Vagina (tissue), 2 donors: Measurements from ENCODE around the gene PRRT3. TPM values are rescaled to one million over a fixed set of nuclear protein-coding genes. Genes with fewer than 3 reads are reported as not detected.

Experiments used
- DNase-seq, 2 donors: peaks; one replicate each; pipeline ENCODE4 v3.0.0-alpha.2; 2017; ENCODE audit errors: extremely low spot score in 2 of 2
- H3K27ac ChIP-seq: fragments of 200-600 bp; sonication (generic); one replicate; pipeline ENCODE4 v1.5.1; 2019
- H3K27me3 ChIP-seq: fragments of 200-600 bp; sonication (generic); one replicate; pipeline ENCODE4 v1.5.1; 2019
- H3K36me3 ChIP-seq, 2 donors: fragments of 200-600 bp; sonication (generic); one replicate each; pipeline ENCODE4 v1.5.1; 2017 to 2019
- H3K4me1 ChIP-seq: fragments of 200-600 bp; sonication (generic); one replicate; pipeline ENCODE4 v1.5.1; 2019
- H3K4me3 ChIP-seq, 2 donors: fragments of 200-600 bp; sonication (generic); 1 replicate in 1 of 2; 2 replicates in 1 of 2; pipeline ENCODE4 v1.5.1; 2016 to 2019
- H3K9me3 ChIP-seq: fragments of 200-600 bp; sonication (generic); one replicate; pipeline ENCODE4 v1.5.1; 2019
- POLR2A ChIP-seq, 2 donors: fragments of 450-650 bp; IDR thresholded peaks; one replicate each; pipeline ENCODE4 v1.6.1; 2017; ENCODE audit warnings: antibody characterized with exemption in 2 of 2, mild to moderate bottlenecking in 2 of 2, moderate library complexity in 2 of 2
- POLR2AphosphoS5 ChIP-seq, 2 donors: sonication (generic); formaldehyde crosslinking; IDR thresholded peaks; one replicate each; pipeline ENCODE4 v1.9.0; 2017; ENCODE audit warnings: antibody characterized with exemption in 2 of 2, mild to moderate bottlenecking in 2 of 2, low read depth in 1 of 2; ENCODE audit not compliant: insufficient read depth in 1 of 2
- intact Hi-C: fragments of 100-400 bp; cut with DNase I; formaldehyde crosslinking; loops from one replicate; pipeline ENCODE4 v1.15.1; 2023
- total RNA-seq: library from RNA; depleted of rRNA; stranded (reverse); fragments of >200 nt; gene quantifications from one replicate; pipeline ENCODE4 v1.2.3, GENCODE V29; 2016
- TF ChIP-seq, protein P1 (sequence below), 3 experiments: fragments of 450-650 bp in 2 of 3; fragments of 200-600 bp in 1 of 3; sonication (generic) in 1 of 3; IDR thresholded peaks; one replicate each; pipeline ENCODE4 v1.5.1; 2017 to 2019; ENCODE audit warnings: antibody characterized with exemption in 3 of 3, mild to moderate bottlenecking in 2 of 3, moderate library complexity in 2 of 3

Gene PRRT3
- total RNA-seq, 1 donor from 2014 or later: 1.7 TPM

DNA sequence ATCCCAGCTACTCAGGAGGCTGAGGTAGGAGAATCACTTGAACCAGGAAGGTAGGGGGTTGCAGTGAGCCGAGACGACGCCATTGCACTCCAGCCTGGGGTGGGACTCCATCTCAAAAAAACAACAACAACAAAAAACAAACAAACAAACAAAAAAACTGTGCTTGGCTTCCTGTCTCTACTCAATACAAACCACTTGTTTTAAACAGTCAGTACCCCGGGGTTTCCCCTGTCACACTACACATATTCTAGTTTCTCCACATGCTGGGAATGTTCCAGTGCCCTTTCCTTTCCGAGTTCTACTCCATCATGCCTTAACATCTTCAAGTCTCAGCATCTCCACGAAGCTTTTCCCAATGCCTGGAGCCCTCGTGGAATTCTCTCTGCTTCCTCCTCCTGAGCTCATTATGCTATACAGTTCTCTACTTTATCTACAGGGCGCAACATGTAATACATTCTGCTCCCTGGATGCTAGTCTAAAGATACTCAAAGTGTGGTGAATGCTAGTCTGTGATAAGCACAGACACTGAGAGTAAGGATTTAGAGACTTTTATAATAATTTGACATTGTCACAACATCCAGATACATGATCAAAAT, 26.6 kb upstream of the PRRT3 start:
- intact Hi-C loops: no loop called here
- Histone ChIP-seq H3K4me1 (peaks cover 43% of the 10 kb centered on the region), H3K4me3 (no peak overlapping the region), H3K9me3 (no peaks in the 10 kb centered on the region), H3K36me3 (peaks cover 0 to 29% of the 10 kb centered on the region in 2 donors), H3K27ac (peak overlapping the region; percentile 83), H3K27me3 (no peaks in the 10 kb centered on the region)
- TF ChIP-seq, protein P1, sequence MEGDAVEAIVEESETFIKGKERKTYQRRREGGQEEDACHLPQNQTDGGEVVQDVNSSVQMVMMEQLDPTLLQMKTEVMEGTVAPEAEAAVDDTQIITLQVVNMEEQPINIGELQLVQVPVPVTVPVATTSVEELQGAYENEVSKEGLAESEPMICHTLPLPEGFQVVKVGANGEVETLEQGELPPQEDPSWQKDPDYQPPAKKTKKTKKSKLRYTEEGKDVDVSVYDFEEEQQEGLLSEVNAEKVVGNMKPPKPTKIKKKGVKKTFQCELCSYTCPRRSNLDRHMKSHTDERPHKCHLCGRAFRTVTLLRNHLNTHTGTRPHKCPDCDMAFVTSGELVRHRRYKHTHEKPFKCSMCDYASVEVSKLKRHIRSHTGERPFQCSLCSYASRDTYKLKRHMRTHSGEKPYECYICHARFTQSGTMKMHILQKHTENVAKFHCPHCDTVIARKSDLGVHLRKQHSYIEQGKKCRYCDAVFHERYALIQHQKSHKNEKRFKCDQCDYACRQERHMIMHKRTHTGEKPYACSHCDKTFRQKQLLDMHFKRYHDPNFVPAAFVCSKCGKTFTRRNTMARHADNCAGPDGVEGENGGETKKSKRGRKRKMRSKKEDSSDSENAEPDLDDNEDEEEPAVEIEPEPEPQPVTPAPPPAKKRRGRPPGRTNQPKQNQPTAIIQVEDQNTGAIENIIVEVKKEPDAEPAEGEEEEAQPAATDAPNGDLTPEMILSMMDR (IDR thresholded peaks at IDR 0.05): no peak
- no peak for TF ChIP-seq POLR2AphosphoS5 (IDR thresholded peaks at IDR 0.05; ENCODE audit: insufficient read depth in 1 of 2, low read depth in 1 of 2)
- TF ChIP-seq POLR2A (IDR thresholded peaks at IDR 0.05): no peak
- peak in 1 of 2 donors; percentile 47 for DNase-seq

DNA sequence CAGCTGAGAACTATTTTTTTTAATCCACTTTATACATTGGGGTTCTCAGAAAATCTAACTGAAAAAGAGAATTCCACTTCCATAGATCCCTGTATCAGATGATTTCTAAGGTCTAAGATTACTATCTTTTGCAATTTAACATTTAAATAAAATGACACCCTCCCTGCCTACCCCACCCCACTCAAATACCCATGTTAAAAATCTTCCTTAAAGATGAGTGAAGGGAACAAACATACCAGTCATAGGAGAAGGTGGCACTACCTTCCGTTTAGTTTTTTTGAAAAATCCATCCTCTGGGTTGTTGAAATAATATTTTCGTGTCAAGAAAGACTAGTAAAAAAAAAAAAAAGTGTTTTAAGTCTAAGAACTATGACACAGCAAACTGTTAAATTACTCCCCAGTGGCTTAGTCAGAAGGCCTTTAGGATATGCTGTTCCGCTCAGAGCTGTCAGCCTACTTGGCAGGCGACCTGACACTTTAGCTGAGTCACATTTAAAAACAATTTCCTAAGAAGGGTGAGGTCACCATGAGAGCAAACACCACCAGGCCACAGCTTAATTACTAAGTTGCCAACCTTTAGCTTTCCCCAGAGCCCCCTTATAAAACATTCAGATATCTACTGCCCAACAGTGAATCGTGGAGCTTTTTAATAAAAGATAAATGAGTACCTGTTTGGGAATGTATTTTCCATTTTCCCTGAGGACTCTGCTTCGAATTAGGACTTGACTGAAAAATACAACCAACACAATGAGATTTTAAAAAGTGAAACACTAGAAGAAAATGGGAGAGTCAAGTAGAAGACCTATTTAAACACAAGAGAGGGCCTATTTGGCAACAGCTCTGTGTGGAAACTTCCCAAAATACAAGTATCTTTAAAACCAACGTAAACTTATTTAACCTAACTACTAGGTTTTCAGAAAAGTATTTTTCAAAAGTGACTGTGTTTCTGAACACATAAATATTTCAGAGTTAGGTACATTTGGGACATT, 24.8 kb upstream of the PRRT3 start:
- intact Hi-C loops: no loop called here
- Histone ChIP-seq H3K27ac (peak overlapping the region; percentile 83), H3K9me3 (no peaks in the 10 kb centered on the region), H3K36me3 (peaks cover 0 to 41% of the 10 kb centered on the region in 2 donors), H3K27me3 (no peaks in the 10 kb centered on the region), H3K4me3 (no peak overlapping the region), H3K4me1 (peaks cover 27% of the 10 kb centered on the region)
- DNase-seq: peak in 1 of 2 donors; percentile 97
- TF ChIP-seq POLR2AphosphoS5 (IDR thresholded peaks at IDR 0.05; ENCODE audit: insufficient read depth in 1 of 2, low read depth in 1 of 2) (peak; percentile 42 to 98), POLR2A (IDR thresholded peaks at IDR 0.05) (no peak)
- TF ChIP-seq, protein P1 (IDR thresholded peaks at IDR 0.05): no peak

DNA sequence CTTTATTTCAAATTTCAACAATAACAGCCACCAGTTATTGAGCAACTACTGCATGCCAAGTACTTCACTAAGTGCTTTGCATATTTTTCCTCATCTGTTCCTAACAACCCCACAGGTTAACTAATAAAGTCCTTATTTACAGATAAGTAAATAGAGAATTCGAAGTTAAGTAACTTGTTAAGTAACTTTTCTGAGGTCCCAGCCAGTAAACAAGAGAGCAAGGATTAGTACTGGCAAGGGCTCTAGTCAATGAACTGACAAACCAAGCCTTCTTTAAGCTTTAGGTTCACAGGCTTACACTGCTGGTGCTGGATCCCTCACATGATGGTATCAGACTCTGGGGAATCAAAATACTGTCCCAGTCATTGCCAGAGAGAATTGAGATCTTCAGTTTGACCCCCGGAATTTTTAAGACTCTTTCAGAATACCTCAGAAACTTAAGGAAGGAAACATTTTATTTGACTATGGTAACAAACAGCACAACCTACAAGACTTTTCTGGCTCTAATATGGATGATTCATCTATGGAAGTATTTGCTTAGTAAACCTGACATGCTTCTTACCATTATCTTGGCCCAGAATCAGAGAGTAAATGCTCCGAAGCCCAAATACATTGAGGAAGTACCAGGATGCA, 17.9 kb upstream of the PRRT3 start:
- TF ChIP-seq POLR2A (IDR thresholded peaks at IDR 0.05): no peak
- TF ChIP-seq, protein P1 (IDR thresholded peaks at IDR 0.05): no peak
- peak in 1 of 2 donors; percentile 35 for TF ChIP-seq POLR2AphosphoS5 (IDR thresholded peaks at IDR 0.05; ENCODE audit: insufficient read depth in 1 of 2, low read depth in 1 of 2)
- peaks cover 13% of the 10 kb centered on the region for H3K4me1 ChIP-seq
- peaks cover 0 to 80% of the 10 kb centered on the region in 2 donors for H3K36me3 ChIP-seq
- H3K27me3 ChIP-seq: no peaks in the 10 kb centered on the region
- no peak overlapping the region for H3K4me3 ChIP-seq
- intact Hi-C loops: no loop called here
- H3K9me3 ChIP-seq: no peaks in the 10 kb centered on the region
- DNase-seq: no peak
- H3K27ac ChIP-seq: no peak overlapping the region

DNA sequence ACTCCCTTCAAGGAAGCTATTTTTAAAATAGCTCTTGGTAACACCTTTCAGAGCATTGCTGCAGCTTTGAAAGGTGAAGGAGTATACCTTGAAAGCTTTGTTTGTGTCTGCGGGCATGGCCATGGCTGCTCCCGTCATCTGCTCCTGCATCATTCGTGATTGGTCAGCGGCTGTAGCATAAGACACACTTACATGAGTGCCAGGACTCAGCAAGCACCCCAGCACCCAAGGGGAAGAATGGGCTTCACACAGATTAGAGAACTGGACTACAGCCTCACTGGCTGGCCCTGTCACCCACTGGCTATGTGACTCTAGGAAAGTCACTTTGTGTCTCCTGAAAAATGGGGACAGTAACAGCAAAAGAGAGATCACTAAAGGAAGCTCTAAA, 17.4 kb upstream of the PRRT3 start:
- no peak overlapping the region for H3K27ac ChIP-seq

More for the DNA sequence above, 17.4 kb upstream of the PRRT3 start:
- intact Hi-C loops: no loop called here
- peaks cover 0 to 76% of the 10 kb centered on the region in 2 donors for H3K36me3 ChIP-seq
- no peak overlapping the region for H3K4me3 ChIP-seq
- no peaks in the 10 kb centered on the region for H3K27me3 ChIP-seq
- H3K4me1 ChIP-seq: peaks cover 13% of the 10 kb centered on the region
- H3K9me3 ChIP-seq: no peaks in the 10 kb centered on the region
- TF ChIP-seq POLR2A (IDR thresholded peaks at IDR 0.05): no peak
- no peak for TF ChIP-seq POLR2AphosphoS5 (IDR thresholded peaks at IDR 0.05; ENCODE audit: insufficient read depth in 1 of 2, low read depth in 1 of 2)
- TF ChIP-seq, protein P1 (IDR thresholded peaks at IDR 0.05): no peak
- DNase-seq: peak in 1 of 2 donors; percentile 69
